ENCODE data around the gene PCGF5. TPM values are rescaled to one million over a fixed set of nuclear protein-coding genes. Genes with fewer than 3 reads are reported as not detected.
"Not testable (repeated sequence)": the region's sequence is repeated elsewhere in the genome, so short reads cannot be mapped to it uniquely, and the experiment has no call there.

The PCGF5 gene
- 10 to 100 TPM; 51.1 to 51.7 TPM for total RNA-seq
- 10 to 100 TPM; 55.7 to 73.5 (median 60.8) TPM for polyA plus RNA-seq
- 95.5 to 165 (median 135) reads per million in 6 experiments for total RNA-seq

DNA sequence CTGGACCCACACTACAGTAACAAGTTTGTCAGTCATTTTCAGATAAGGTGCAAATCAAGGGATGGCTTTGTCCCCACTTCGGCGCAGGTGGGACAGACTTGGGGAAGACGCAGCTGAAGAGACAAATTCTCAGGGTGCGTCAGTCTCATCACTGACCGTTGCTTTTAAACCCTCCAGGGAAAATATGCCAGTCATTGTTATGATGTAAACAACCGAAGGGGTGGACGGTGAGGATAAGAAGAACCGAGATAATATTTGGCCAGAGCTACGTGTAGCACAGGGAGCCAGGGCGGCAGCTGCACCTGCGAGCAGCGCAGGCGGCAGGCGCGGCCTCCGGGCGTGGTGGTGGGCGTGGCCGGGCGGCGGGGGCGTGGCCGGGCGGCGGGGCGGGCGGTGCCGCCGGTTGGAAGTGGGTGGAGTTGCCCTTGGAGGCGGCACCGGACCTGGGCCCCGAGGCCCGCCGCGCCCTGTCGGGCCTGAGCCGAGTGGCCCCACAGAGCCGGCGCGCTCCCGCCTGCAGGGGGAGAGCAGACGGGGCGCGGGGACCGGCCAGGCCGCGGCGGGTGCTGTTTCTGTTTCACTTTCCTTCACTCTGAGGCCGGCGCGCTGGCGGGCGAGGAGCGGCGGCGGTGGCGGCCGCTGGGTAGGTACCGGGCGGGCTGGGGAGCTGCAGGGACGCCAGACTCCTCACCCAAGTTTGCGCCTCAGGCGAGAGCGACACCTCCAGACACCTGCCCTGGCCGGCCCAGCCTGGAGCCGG lies at the start of gene PCGF5:
TSS of gene PCGF5 (plus strand) at position 470 of the 760 bp plus-strand sequence. CDS start 2,209 bp downstream, outside the sequence.
- H3K27ac Mint-ChIP-seq: peak within 1 kb of the TSS; percentile 48 to 95 (median 92)
- ATAC-seq: peak; percentile 94 to 96
- POLR2A ChIA-PET: interaction anchor here (0.8 to 2.3 kb wide), 2 partner anchors 20 to 57 kb away, joined by 3 to 36 read pairs; no protein-coding TSS in a partner anchor
- no peaks in the 10 kb centered on the region for H3K9me3 Mint-ChIP-seq
- DNase-seq: peak; percentile 84 to 95 (median 91)
- peak within 1 kb of the TSS; percentile 82 to 95 (median 92) for H3K4me3 Mint-ChIP-seq
- no peaks in the 10 kb centered on the region for H3K27me3 Mint-ChIP-seq
- peaks cover 29 to 62% (median 50%) of the 10 kb centered on the region in 4 donors for H3K4me1 Mint-ChIP-seq
- peaks cover 0 to 22% (median 2%) of the 10 kb centered on the region in 3 donors for H3K36me3 Mint-ChIP-seq

DNA sequence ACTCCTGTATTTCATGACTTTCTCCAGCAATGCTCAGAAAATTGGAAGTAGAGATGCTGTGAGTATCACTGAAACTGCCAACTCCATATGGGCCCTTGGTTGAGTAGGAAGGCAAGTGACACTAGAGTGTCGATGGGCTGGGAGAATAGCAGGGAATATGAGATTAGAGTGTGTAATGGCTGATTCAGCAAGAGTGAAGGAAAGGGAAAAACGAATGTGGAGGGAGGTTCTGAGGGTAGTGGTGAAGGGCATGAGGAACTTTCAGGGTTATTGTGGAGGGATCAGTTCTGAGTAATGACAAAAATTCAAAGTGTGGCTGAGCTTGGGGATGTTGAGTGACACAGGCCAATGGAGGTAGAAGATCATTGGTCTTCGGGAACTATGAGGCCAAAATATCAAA lies 49.0 kb upstream of the PCGF5 start:
- ATAC-seq: no peak
- DNase-seq: no peak
- POLR2A ChIA-PET: interaction anchor here (0.8 kb wide), 1 partner anchor 8 kb away, joined by 4 read pairs; no protein-coding TSS in a partner anchor
- Mint-ChIP-seq H3K27ac (peak overlapping the region in 9 of 10 donors; percentile 1 to 77 (median 21)), H3K36me3 (peaks cover 32 to 59% (median 40%) of the 10 kb centered on the region in 3 donors), H3K9me3 (peaks cover 2 to 77% (median 29%) of the 10 kb centered on the region in 9 donors), H3K4me3 (no peak overlapping the region), H3K4me1 (peaks cover 30 to 53% (median 48%) of the 10 kb centered on the region in 4 donors), H3K27me3 (no peaks in the 10 kb centered on the region)

DNA sequence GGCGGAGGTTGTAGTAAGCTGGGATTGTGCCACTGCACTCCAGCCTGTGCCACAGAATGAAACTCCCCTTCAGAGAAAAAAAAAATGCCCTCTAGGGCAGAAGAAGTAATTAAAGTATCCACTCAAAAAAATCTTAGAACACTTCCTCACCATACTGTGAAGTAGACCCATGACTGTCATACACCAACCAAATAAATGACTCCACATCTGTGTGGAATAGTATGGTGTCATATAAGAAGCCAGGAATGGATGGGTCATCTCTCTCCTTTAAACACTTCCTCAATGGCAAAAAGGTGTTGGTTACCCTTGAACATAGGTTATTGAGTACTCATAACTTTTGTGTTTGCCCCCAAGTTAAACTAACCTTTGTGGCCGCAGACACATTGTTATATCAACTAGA lies 48.1 kb upstream of the PCGF5 start:
- peaks cover 4 to 75% (median 29%) of the 10 kb centered on the region in 9 donors for H3K9me3 Mint-ChIP-seq
- no peak for DNase-seq
- no peaks in the 10 kb centered on the region for H3K27me3 Mint-ChIP-seq
- H3K27ac Mint-ChIP-seq: peak overlapping the region in 4 of 10 donors; percentile 2 to 32 (median 20)
- H3K4me1 Mint-ChIP-seq: peaks cover 29 to 52% (median 46%) of the 10 kb centered on the region in 4 donors
- POLR2A ChIA-PET: interaction anchor here (1.5 kb wide), 1 partner anchor 9 kb away, joined by 5 read pairs; no protein-coding TSS in a partner anchor
- ATAC-seq: no peak
- peaks cover 35 to 65% (median 40%) of the 10 kb centered on the region in 3 donors for H3K36me3 Mint-ChIP-seq
- no peak overlapping the region for H3K4me3 Mint-ChIP-seq

DNA sequence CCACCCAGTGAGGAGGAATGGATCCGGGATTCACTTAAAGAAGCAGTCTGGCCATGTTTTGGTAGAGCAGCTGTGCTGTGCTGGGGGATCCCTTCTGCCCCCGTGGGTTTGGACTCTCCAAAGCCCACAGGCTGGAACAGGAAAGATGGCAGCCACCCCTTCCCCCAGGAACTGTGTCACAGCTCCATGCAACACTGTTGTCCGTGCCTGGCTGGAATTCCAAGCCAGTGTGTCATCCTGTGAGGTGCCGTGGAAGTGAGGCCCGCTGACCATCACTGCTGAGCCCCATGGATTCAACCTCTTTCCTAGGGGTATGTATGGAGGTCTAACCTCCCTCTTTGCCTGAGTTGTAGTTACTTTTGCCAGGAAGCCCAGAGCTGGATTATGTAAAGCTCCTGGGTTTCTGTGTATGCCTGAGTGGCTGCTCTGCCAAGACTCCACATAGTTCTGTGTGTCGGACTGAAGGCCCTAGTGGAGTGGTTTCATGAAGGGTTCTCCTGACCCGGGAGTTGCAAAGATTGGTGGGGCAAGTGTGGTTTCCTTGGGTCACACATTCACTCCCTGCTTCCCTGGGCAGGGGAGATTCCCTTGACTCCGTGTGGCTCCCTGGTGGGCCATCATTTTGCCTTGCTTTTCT lies 35.1 kb upstream of the PCGF5 start:
- peaks cover 43 to 87% (median 83%) of the 10 kb centered on the region in 4 donors for H3K4me1 Mint-ChIP-seq
- peaks cover 7 to 17% (median 12%) of the 10 kb centered on the region in 3 donors for H3K36me3 Mint-ChIP-seq

DNA sequence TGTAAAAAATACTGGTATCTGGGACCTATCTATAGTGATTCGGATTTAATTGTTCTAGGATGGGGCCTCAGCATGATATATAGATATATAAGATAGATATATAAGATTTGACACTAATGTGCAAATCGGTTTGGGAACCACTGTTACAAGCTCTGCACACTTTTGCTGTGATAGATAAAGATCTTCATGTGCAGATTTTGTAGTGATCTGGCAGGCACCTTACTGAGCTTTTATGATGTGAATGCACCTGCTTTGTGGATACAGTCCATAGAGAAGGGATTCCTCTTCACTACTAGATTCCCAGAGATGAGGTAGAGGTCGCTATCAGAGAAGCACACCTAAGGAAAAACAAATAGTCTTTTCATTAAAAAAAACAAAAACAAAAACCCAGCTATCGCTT lies 33.3 kb upstream of the PCGF5 start:
- H3K36me3 Mint-ChIP-seq: peaks cover 5 to 15% (median 7%) of the 10 kb centered on the region in 3 donors
- H3K9me3 Mint-ChIP-seq: peaks cover 0 to 23% (median 5%) of the 10 kb centered on the region in 9 donors
- POLR2A ChIA-PET: no interaction called here
- no peak overlapping the region for H3K4me3 Mint-ChIP-seq
- H3K4me1 Mint-ChIP-seq: peaks cover 41 to 88% (median 83%) of the 10 kb centered on the region in 4 donors
- DNase-seq (no peak), ATAC-seq (no peak)
- H3K27me3 Mint-ChIP-seq: no peaks in the 10 kb centered on the region
- H3K27ac Mint-ChIP-seq: peak overlapping the region in 1 of 10 donors; percentile 34

More for the DNA sequence above, 35.1 kb upstream of the PCGF5 start:
- POLR2A ChIA-PET: no interaction called here
- no peak for ATAC-seq
- Mint-ChIP-seq H3K4me3 (peak overlapping the region in 7 of 10 donors; percentile 4 to 63 (median 39)), H3K9me3 (peaks cover 0 to 39% (median 8%) of the 10 kb centered on the region in 9 donors), H3K27me3 (no peaks in the 10 kb centered on the region), H3K27ac (peak overlapping the region in 6 of 10 donors; percentile 6 to 70 (median 40))
- no peak for DNase-seq

DNA sequence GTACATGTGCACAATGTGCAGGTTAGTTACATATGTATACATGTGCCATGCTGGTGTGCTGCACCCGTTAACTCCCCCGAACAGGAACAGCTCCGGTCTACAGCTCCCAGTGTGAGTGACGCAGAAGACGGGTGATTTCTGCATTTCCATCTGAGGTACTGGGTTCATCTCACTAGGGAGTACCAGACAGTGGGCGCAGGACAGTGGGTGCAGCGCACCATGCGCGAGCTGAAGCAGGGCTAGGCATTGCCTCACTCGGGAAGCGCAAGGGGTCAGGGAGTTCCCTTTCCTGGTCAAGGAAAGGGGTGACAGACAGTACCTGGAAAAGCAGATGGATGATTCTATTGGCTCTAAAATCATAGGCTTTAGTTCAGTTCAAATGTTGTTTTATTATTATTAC lies 32.5 kb upstream of the PCGF5 start:
- not testable (repeated sequence) for ATAC-seq, H3K27me3 Mint-ChIP-seq, H3K27ac Mint-ChIP-seq, H3K4me3 Mint-ChIP-seq, DNase-seq
- H3K36me3 Mint-ChIP-seq: peaks cover 5 to 10% (median 7%) of the 10 kb centered on the region in 3 donors
- POLR2A ChIA-PET: interaction anchor here (2.5 kb wide), 1 partner anchor 25 kb away, joined by 6 read pairs; no protein-coding TSS in a partner anchor
- peaks cover 0 to 14% (median 5%) of the 10 kb centered on the region in 9 donors for H3K9me3 Mint-ChIP-seq
- peaks cover 34 to 88% (median 83%) of the 10 kb centered on the region in 4 donors for H3K4me1 Mint-ChIP-seq

DNA sequence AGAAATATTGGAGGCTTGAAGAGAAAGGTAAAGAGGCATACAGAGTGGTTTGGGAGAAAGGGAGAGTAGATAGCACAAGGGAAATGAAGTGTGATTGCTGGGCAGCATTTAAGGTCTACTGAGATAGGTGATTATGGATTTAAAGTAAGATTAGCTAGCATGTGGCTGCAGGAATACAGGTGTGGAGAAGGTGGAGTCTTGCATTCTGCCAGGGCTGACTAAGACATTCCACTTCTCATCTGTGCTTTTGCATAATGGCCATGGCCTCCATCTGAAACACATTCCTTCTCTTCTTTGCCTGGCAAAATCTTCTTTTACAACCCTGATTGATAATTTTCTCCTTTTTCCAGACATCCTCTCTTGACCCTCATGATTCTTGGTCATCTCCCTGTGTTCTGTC lies 31.6 kb upstream of the PCGF5 start:
- peak overlapping the region in 2 of 10 donors; percentile 33 to 34 for H3K4me3 Mint-ChIP-seq
- DNase-seq (no peak), ATAC-seq (no peak)
- peaks cover under 1 to 11% (median 6%) of the 10 kb centered on the region in 3 donors for H3K36me3 Mint-ChIP-seq
- H3K9me3 Mint-ChIP-seq: peaks cover 0 to 7% (median 3%) of the 10 kb centered on the region in 9 donors
- peaks cover 36 to 87% (median 83%) of the 10 kb centered on the region in 4 donors for H3K4me1 Mint-ChIP-seq
- H3K27ac Mint-ChIP-seq: peak overlapping the region in 3 of 10 donors; percentile 22 to 57 (median 43)
- POLR2A ChIA-PET: interaction anchor here (2.5 kb wide), 1 partner anchor 25 kb away, joined by 6 read pairs; no protein-coding TSS in a partner anchor
- H3K27me3 Mint-ChIP-seq: no peaks in the 10 kb centered on the region

DNA sequence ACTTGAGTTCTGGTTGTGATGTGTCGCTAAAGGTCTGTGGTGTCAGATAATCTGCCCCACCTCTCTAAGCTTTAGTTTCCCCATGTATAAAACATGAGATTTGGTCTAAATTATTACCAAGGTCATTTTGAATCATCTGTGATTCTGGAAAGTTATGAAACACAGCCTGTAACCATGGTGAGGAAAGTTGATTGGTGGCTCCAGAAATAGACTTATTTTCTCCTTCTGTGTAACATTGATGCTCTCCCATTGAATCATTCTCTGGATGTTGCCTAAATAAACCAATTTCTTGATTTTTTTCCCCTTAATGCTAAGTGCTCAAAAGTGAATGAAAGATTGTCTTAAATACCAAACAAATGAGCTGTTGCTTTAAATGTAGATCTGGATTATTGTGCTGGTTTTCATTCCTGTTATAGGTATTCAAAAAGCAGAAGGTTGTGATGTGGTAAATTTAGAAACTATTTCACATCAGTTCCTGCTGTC lies 30.0 kb upstream of the PCGF5 start:
- Mint-ChIP-seq H3K4me3 (peak overlapping the region in 3 of 10 donors; percentile 11 to 26 (median 24)), H3K9me3 (peaks cover 0 to 7% (median 0%) of the 10 kb centered on the region in 9 donors), H3K4me1 (peaks cover 36 to 87% (median 79%) of the 10 kb centered on the region in 4 donors), H3K36me3 (peaks cover 0 to 12% (median 6%) of the 10 kb centered on the region in 3 donors), H3K27ac (peak overlapping the region in 9 of 10 donors; percentile 7 to 87 (median 53)), H3K27me3 (no peaks in the 10 kb centered on the region)
- ATAC-seq (no peak), DNase-seq (no peak)
- POLR2A ChIA-PET: interaction anchor here (2.5 kb wide), 1 partner anchor 27 kb away, joined by 6 read pairs; no protein-coding TSS in a partner anchor

DNA sequence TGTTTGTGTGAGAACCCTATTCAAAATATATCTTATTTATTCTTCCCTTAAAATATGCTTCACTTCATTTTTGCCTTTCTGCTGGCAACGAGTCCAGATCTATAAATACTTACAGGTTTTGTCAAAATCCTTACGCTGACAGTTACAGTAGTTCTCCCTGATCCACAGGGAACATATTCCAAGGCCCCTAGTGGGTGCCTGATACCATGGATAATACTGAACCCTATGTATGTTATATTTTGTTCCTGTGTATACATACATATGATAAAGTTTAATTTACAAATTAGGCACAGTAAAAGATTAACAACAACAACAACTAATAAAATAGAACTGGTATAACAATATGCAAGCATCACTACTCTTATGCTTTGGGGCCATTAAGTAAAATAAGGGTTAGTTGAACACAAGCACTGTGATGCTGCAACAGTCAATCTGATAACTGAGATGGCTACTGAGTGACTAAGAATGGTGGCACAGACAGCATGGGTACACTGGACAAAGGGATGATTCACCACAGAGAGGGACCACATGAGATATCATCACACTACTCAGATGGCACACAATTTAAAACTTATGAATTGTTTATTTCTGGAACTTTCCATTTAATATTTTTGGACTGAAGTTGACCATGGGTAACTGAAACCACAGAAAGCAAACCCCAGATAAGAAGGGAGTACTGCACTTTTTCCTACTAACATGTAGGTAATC lies 29.4 kb upstream of the PCGF5 start:
- peaks cover 0 to 7% (median 0%) of the 10 kb centered on the region in 9 donors for H3K9me3 Mint-ChIP-seq
- no peaks in the 10 kb centered on the region for H3K27me3 Mint-ChIP-seq
- H3K27ac Mint-ChIP-seq: peak overlapping the region in 6 of 10 donors; percentile 9 to 58 (median 37)
- POLR2A ChIA-PET: no interaction called here
- DNase-seq (no peak), ATAC-seq (no peak)
- peak overlapping the region in 3 of 10 donors; percentile 11 to 28 (median 26) for H3K4me3 Mint-ChIP-seq
- H3K36me3 Mint-ChIP-seq: peaks cover 0 to 8% (median 6%) of the 10 kb centered on the region in 3 donors
- peaks cover 32 to 86% (median 74%) of the 10 kb centered on the region in 4 donors for H3K4me1 Mint-ChIP-seq

DNA sequence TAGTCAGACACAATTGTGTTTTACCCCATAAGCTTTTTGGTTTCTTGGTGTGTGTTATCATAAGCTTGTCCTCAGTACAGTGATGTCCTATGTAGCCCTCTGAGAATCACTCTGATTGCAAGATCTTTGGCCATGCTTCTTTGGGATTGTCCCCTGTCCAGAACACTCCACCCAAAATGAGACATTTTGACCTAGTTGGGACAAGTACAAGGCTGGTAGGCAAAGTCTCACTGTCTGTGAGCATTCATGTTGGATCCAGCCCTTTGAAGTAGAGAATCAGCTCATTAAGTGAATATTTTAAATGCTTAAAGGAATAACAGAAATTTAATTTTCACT lies 28.9 kb upstream of the PCGF5 start:
- H3K27ac Mint-ChIP-seq: peak overlapping the region in 2 of 10 donors; percentile 31 to 36
- no peak overlapping the region for H3K4me3 Mint-ChIP-seq
- H3K27me3 Mint-ChIP-seq: no peaks in the 10 kb centered on the region
- peaks cover 0 to 8% (median 6%) of the 10 kb centered on the region in 3 donors for H3K36me3 Mint-ChIP-seq
- DNase-seq (no peak), ATAC-seq (no peak)
- POLR2A ChIA-PET: no interaction called here
- peaks cover 0 to 7% (median 0%) of the 10 kb centered on the region in 9 donors for H3K9me3 Mint-ChIP-seq
- peaks cover 32 to 88% (median 75%) of the 10 kb centered on the region in 4 donors for H3K4me1 Mint-ChIP-seq

DNA sequence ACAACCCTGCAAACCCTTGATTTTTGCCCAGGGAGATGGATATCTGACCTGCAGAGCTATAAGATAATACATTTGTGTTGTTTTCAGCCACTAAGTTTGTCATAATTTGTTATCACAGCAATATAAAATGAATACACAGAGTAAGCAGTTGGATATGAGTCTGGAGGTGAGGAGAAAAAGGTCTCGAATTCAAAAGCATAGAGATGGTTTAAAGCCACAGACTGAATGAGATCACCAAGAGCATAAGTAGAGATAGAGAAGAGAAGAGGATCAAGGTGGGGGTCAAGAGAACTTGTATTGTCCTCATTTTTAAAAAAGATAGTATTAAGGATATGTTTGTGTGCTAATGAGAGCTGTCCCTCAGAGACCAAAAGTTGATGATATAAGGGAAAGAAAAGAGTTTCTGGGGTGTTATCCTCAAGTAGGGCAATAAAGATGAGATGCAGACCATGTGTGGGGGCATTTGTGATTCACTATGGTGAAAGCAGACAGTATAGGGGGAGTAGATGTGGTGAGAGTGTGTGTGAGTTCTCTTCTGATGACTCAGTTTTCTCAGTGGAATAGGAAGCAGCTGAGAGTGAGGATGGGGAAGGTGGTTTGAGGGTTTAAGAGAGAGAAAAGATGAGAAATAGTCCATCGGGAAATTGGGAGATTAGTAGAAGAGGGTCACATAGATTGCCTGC lies 25.8 kb upstream of the PCGF5 start:
- POLR2A ChIA-PET: interaction anchor here (1.2 kb wide), 1 partner anchor 188 kb away, joined by 3 read pairs; no protein-coding TSS in a partner anchor
- H3K4me3 Mint-ChIP-seq: peak overlapping the region in 3 of 10 donors; percentile 3 to 39 (median 15)
- H3K9me3 Mint-ChIP-seq: peaks cover 0 to 7% (median 0%) of the 10 kb centered on the region in 9 donors
- peaks cover 42 to 92% (median 80%) of the 10 kb centered on the region in 4 donors for H3K4me1 Mint-ChIP-seq
- H3K27ac Mint-ChIP-seq: peak overlapping the region; percentile 8 to 79 (median 58)
- DNase-seq (no peak), ATAC-seq (no peak)
- H3K36me3 Mint-ChIP-seq: peaks cover 5 to 11% (median 6%) of the 10 kb centered on the region in 3 donors
- H3K27me3 Mint-ChIP-seq: no peaks in the 10 kb centered on the region
